ENCODE results near the gene TMEM236. TPM values are rescaled to one million over a fixed set of nuclear protein-coding genes. Genes with fewer than 3 reads are reported as not detected.

TMEM236 gene
- total and polyA plus RNA-seq, 9 of the 15 experiments (the other 6 are each of a cell fraction or from before 2014, with no cell fraction given), result 0.04 to 0.13 (median 0.04) TPM; not detected in 4

DNA sequence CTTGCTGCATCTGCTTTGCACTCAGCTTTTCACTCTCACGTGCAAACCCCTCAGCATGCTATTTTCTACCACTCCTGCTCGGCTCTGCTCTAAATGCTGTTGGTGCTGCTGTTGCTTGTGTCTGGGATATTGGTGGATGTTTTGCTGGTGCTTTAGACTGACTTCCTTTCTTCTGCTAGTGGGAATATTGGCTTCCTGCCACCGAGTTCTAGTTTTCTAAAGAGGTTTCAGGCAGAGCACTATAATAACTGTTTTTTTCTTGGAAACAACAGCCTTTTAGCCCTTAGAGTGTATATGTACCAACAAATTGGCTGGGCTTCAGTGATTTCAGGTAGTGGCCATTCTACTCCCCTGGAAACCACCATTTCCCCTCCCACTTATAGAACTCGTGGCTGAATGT lies 27.8 kb downstream of the TMEM236 start:
- H3K4me2 ChIP-seq (ENCODE audit: insufficient read depth, low read length), result no peak overlapping the region
- TF ChIP-seq ZNF23 (CRISPR knock-in tag; IDR thresholded peaks at IDR 0.05) (no peak), ZNF121 (CRISPR knock-in tag; conservative IDR thresholded peaks at IDR 0.05) (no peak), BDP1 (IDR thresholded peaks at IDR 0.05; ENCODE audit: insufficient read depth, insufficient read length) (no peak), HLTF (IDR thresholded peaks at IDR 0.05) (no peak), ZBTB43 (CRISPR knock-in tag; IDR thresholded peaks at IDR 0.05) (no peak), FOXP1 (CRISPR knock-in tag; IDR thresholded peaks at IDR 0.05) (no peak), ZKSCAN1 (IDR thresholded peaks at IDR 0.05; ENCODE audit: low read depth, low read length) (no peak), CBX8 (IDR thresholded peaks at IDR 0.05; ENCODE audit: borderline replicate concordance, extremely low read depth, low read depth, low read length, poor library complexity, severe bottlenecking) (no peak), MAFK (IDR thresholded peaks at IDR 0.05; ENCODE audit: low read length) (no peak), ZNF184 (CRISPR knock-in tag; IDR thresholded peaks at IDR 0.05) (no peak), ZNF778 (CRISPR knock-in tag; IDR thresholded peaks at IDR 0.05) (no peak), ZNF12 (CRISPR knock-in tag; IDR thresholded peaks at IDR 0.05) (no peak), CREBBP (IDR thresholded peaks at IDR 0.05; ENCODE audit: low read depth, low read length) (no peak), HDAC2 (IDR thresholded peaks at IDR 0.05) (no peak), HIVEP1 (CRISPR knock-in tag; IDR thresholded peaks at IDR 0.05) (no peak), CREB3L1 (IDR thresholded peaks at IDR 0.05; ENCODE audit: borderline replicate concordance, low read depth) (no peak)
- 27% methylated on average over 4 of the region's 4 CpGs for WGBS (ENCODE audit: insufficient coverage, low coverage, missing lambda C conversion rate)
- peak overlapping the region; percentile 76 for H2AFZ ChIP-seq (ENCODE audit: low read depth, low read length)
- ChIA-PET POLR2A (interaction anchor here (0.6 kb wide), 1 partner anchor 10 kb away, joined by 5 read pairs; no protein-coding TSS in a partner anchor), CTCF (ENCODE audit: low intra/inter-chr PET ratio) (no interaction called here)
- H3K4me1 ChIP-seq (replicated peaks in 1 of 2; ENCODE audit: control insufficient read depth in 2 of 2, insufficient read depth in 2 of 2, low read length in 2 of 2), result peaks cover 12 to 17% of the 10 kb centered on the region in 2 experiments; a peak in 4 of 5 replicates
- no peaks in the 10 kb centered on the region for H4K20me1 ChIP-seq (replicated peaks; ENCODE audit: control insufficient read depth, insufficient read depth, low read length)
- H3K9ac ChIP-seq (ENCODE audit: insufficient read depth in 1 of 2, low read depth in 2 of 2, low read length in 2 of 2), result no peak overlapping the region
- no peak for ATAC-seq
- no peaks in the 10 kb centered on the region for H3K36me3 ChIP-seq (ENCODE audit: control insufficient read depth, insufficient read depth, low read length)
- H3K4me3 ChIP-seq, result no peak overlapping the region
- no peak for DNase-seq (ENCODE audit: extremely low read depth in 1 of 4, low spot score in 3 of 4)
- intact Hi-C loops (cut with micrococcal nuclease), result no loop called here
- H3K27me3 ChIP-seq (ENCODE audit: control insufficient read depth in 2 of 2, insufficient read depth in 2 of 2, low read length in 2 of 2), result peaks cover 0 to 3% of the 10 kb centered on the region in 2 experiments; a peak in 1 of 5 replicates
- no peaks in the 10 kb centered on the region for H3K9me3 ChIP-seq (replicated peaks; ENCODE audit: control insufficient read depth, insufficient read depth, low read depth, low read length)
- no peaks in the 10 kb centered on the region for H3K79me2 ChIP-seq (ENCODE audit: control insufficient read depth, insufficient read depth, low read length)
- no peak for FAIRE-seq
- in situ Hi-C loops (cut with MboI), result no loop called here
- H3K9me1 ChIP-seq (ENCODE audit: control insufficient read depth, insufficient read depth, low read length), result no peaks in the 10 kb centered on the region
- no peak overlapping the region for H3K27ac ChIP-seq (ENCODE audit: extremely low read depth, low read depth, low read length)
- BruUV-seq (replicated peaks), result no TSS peak
